Heart left ventricle (tissue), 16 donors: ENCODE results near the gene DUSP28. TPM values are rescaled to one million over a fixed set of nuclear protein-coding genes. Genes with fewer than 3 reads are reported as not detected.

Experiments used
- ATAC-seq, 4 donors: fragments of 200-7000 bp; cut with Tn5 transposase; one replicate each; pipeline ENCODE4 v1.9.1; 2020 to 2022; ENCODE audit warnings: moderate library complexity in 4 of 4, mild to moderate bottlenecking in 3 of 4, moderate number of reproducible peaks in 1 of 4
- DNase-seq, 5 donors: peaks; one replicate each; pipeline ENCODE4 v3.0.0-alpha.2; 2020
- H3K27ac ChIP-seq, 12 donors: fragments of 200-600 bp; sonication (generic) in 4 of 12; one replicate each; pipeline versions ENCODE4 v1.5.0 to v1.8.0; 2016 to 2022; ENCODE audit warnings: mild to moderate bottlenecking in 2 of 12
- H3K27me3 ChIP-seq, 9 donors: fragments of 200-600 bp; sonication (generic) in 2 of 9; one replicate each; pipeline versions ENCODE4 v1.5.1 to v1.8.0; 2016 to 2022; ENCODE audit warnings: mild to moderate bottlenecking in 3 of 9
- H3K36me3 ChIP-seq, 9 donors: fragments of 200-600 bp; sonication (generic) in 2 of 9; one replicate each; pipeline versions ENCODE4 v1.5.0 to v1.8.0; 2018 to 2022; ENCODE audit warnings: mild to moderate bottlenecking in 2 of 9
- H3K4me1 ChIP-seq, 12 donors: fragments of 200-600 bp; sonication (generic) in 4 of 12; one replicate each; pipeline versions ENCODE4 v1.5.0 to v1.8.0; 2016 to 2022; ENCODE audit warnings: mild to moderate bottlenecking in 3 of 12
- H3K4me3 ChIP-seq, 12 donors: fragments of 200-600 bp; sonication (generic) in 4 of 12; one replicate each; pipeline versions ENCODE4 v1.5.0 to v1.8.0; 2017 to 2022; ENCODE audit warnings: mild to moderate bottlenecking in 9 of 12, moderate library complexity in 4 of 12
- H3K9me3 ChIP-seq, 12 donors: fragments of 200-600 bp; sonication (generic) in 4 of 12; one replicate each; pipeline versions ENCODE4 v1.5.0 to v1.8.0; 2016 to 2022; ENCODE audit warnings: mild to moderate bottlenecking in 1 of 12
- POLR2A ChIP-seq, 2 donors: fragments of 450-650 bp; IDR thresholded peaks; one replicate each; pipeline ENCODE4 v1.6.1; 2017; ENCODE audit warnings: antibody characterized with exemption in 2 of 2, mild to moderate bottlenecking in 2 of 2, moderate library complexity in 2 of 2
- WGBS, 4 donors: extraction: QIAGEN DNeasy Blood & Tissue Kit in 2 of 4; methylation state at CpG; one replicate each; pipeline versions ENCODE4 v1.1.5 to v1.1.7; 2013 to 2018; 5-methylcytosine and 5-hydroxymethylcytosine counted together
- intact Hi-C, 10 donors: fragments of 100-400 bp; cut with DNase I; formaldehyde crosslinking; loops; one replicate each; pipeline versions ENCODE4 v1.11.1 to v1.14.2; 2022
- polyA plus RNA-seq, 2 donors: library from polyadenylated mRNA; stranded (reverse); fragments of 200-250 nt; gene quantifications; one replicate each; pipeline ENCODE4 v1.2.3, GENCODE V29; 2013
- total RNA-seq, 9 donors: library from RNA; depleted of rRNA in 2 of 9; stranded (reverse); fragments of >200 nt in 2 of 9; fragmentation: NEBNext Ultra II Directional in 3 of 9; extraction: Animal tissue kit (Norgen Biotek cat#: 25700) in 3 of 9; gene quantifications; one replicate each; pipeline versions ENCODE4 v1.1.0 to v1.2.4, GENCODE V29; 2016 to 2023
- TF ChIP-seq, protein P1 (sequence below), 12 donors: fragments of 200-600 bp; sonication (generic) in 4 of 12; IDR thresholded peaks; one replicate each; pipeline versions ENCODE4 v1.5.0 to v1.8.0; 2018 to 2022; ENCODE audit warnings: antibody characterized with exemption in 12 of 12, mild to moderate bottlenecking in 5 of 12
- donor health status: ischemic (EF 13 %, LVEDD 7.1; RV severe dilation, severe dysfunction).
- donor health status: healthy with polysubstance abuse.
- donor health status: DM: no; HTN: yes; CAD: no.
- donor health status: DM: no; HTN: no; CAD: no.
- donor health status: ischemic (EF 25% LVEDD 6.9; RV normal size, moderate dysfunction).
- donor health status: ischemic (EF 25% LVEDD 5.7; RV mildly dilated, moderate dysfunction).
- donor health status: healthy.
- donor health status: DM: yes; HTN: yes; CAD: no.
- donor health status: ischemic (EF 35%, LVEDD 5.7; RV mildly dilated, moderate dysfunction).
- donor health status: nonischemic (EF 11% LVEDD 7.7; RV severe dilation, severe dysfunction).
- donor health status: DM: yes; HTN: yes; CAD: no.
- donor health status: PGD.
- donor health status: ischemic (EF 29% LVEDD 5.4; RV normal size, mild dysfunction).
- donor health status: nonischemic (EF 23%, LVEDD 6.1; RV moderate dilation, normal function).

The DUSP28 gene
- total and polyA plus RNA-seq, 11 donors = 3.6 to 23.9 (median 13.3) TPM

DNA sequence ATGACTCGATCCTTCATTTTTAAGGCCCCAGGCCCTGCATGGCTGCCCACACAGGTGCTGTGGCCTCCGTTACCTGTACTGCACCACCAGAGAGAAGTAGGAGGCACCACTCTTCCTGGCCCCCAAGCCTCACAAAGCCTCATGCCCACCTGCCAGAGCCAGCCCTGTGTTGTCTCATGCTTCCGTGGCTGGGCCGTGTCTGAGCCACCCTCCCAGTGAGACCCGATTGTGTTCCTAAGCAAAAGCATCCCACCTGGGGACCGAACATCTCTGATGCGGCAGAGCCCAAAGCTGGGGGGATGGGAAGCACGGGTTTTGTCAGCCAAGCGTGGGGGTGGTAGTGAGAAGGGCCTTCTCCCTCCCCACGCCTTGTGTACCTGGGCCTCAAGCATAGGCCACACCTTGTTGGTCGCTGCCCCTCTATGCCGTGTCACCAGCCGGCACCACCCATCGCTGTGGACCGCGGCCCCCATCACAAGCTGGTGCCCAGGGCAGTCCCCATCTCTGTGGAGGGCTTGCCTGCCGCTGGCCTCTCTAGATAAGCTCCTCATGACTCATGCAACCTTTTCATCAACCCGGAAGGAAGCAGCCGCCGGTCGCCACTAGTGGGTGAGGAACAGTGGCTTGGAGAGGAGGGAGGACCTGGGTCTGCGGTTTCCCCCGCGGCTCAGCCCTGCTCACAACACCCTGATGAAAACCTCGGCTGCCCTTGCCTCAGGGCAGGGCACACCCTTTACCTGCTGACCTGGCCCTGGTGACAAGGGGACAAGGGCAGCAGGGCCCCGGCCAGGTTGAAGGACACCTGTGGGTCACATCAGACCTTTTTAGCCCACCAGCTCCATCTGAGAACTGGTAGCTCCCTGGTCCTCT lies 5.4 kb downstream of the DUSP28 start:
- intact Hi-C loops = loop anchor here in 2 of 10 donors (5.0 to 10.0 kb wide), 4 partner anchors 108 to 541 kb away; partner anchors contain the start of genes NDUFA10 (in 1 of the 2) and SNED1 (in 1 of the 2)
- Histone ChIP-seq H3K4me1 (peaks cover 12 to 80% (median 56%) of the 10 kb centered on the region in 12 donors), H3K27ac (peak overlapping the region in 11 of 12 donors; percentile 86 to 97 (median 92)), H3K27me3 (no peaks in the 10 kb centered on the region), H3K4me3 (peak overlapping the region in 11 of 12 donors; percentile 20 to 90 (median 78)), H3K36me3 (peaks cover 0 to 12% (median 0%) of the 10 kb centered on the region in 9 donors), H3K9me3 (no peaks in the 10 kb centered on the region)
- peak; percentile 14 to 47 (median 38) for ATAC-seq
- 45 to 62% (median 47%) methylated on average over 18 to 26 of the region's 26 CpGs for WGBS, 4 donors
- peak in 1 of 2 donors; percentile 35 for TF ChIP-seq POLR2A (IDR thresholded peaks at IDR 0.05)
- TF ChIP-seq, protein P1, sequence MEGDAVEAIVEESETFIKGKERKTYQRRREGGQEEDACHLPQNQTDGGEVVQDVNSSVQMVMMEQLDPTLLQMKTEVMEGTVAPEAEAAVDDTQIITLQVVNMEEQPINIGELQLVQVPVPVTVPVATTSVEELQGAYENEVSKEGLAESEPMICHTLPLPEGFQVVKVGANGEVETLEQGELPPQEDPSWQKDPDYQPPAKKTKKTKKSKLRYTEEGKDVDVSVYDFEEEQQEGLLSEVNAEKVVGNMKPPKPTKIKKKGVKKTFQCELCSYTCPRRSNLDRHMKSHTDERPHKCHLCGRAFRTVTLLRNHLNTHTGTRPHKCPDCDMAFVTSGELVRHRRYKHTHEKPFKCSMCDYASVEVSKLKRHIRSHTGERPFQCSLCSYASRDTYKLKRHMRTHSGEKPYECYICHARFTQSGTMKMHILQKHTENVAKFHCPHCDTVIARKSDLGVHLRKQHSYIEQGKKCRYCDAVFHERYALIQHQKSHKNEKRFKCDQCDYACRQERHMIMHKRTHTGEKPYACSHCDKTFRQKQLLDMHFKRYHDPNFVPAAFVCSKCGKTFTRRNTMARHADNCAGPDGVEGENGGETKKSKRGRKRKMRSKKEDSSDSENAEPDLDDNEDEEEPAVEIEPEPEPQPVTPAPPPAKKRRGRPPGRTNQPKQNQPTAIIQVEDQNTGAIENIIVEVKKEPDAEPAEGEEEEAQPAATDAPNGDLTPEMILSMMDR (IDR thresholded peaks at IDR 0.05) = no peak
- DNase-seq = peak; percentile 75 to 91 (median 82)

DNA sequence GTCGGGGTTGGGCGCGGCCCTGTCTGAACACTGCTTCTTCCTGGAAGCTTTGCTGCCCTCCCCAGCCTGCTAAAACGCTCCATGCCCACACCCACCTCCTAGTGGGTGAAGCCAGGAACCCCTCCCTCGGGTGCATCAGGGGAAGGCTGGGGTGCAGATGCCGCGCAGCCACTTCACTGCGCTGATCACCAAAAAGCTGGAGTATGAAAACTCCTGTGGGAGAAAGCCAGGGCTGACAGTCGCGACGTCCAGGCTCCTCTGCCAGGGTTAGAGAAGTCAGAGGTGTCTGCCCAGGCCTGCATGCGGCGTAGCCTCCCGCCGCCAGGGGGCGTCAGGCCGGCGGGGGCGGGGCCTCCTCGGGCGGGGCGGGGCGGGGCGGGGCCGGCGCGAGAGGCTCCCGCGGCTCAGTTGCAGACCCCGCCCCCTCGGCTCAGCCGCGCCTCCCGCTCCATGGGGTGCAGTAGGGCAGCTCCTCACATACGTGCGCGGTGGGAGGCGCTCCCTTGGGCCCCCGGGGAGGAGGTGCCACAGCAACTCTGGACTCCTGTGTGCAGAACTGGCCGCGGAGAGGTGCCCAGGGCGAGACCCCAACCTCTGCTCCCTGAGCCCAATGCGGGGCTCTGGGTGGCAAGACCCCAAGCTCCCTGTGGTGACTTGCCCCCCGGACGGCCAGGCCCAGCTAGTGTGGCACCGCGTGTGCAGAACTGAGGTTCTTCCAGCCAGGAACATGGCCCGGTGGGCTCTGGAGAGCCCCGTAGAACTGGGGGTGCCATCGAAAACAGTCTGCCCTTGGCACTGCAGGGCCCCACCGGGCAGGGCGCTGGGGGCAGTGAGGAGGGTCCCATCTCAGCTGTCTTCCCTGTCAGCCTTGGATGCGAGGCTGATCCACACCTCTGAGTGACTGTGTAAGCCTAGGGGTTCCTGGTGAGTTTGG lies 6.3 kb downstream of the DUSP28 start:
- intact Hi-C loops = loop anchor here in 2 of 10 donors (5.0 to 10.0 kb wide), 4 partner anchors 109 to 542 kb away; partner anchors contain the start of genes NDUFA10 (in 1 of the 2) and SNED1 (in 1 of the 2)
- Histone ChIP-seq H3K4me3 (peak overlapping the region in 11 of 12 donors; percentile 20 to 90 (median 80)), H3K4me1 (peaks cover 12 to 82% (median 55%) of the 10 kb centered on the region in 12 donors), H3K36me3 (peaks cover 0 to 16% (median 0%) of the 10 kb centered on the region in 9 donors), H3K9me3 (no peaks in the 10 kb centered on the region), H3K27me3 (no peaks in the 10 kb centered on the region), H3K27ac (peak overlapping the region in 11 of 12 donors; percentile 86 to 97 (median 95))
- DNase-seq (peak; percentile 93 to 96 (median 96)), ATAC-seq (peak; percentile 81 to 88 (median 86))
- TF ChIP-seq POLR2A (IDR thresholded peaks at IDR 0.05) = peak in 1 of 2 donors; percentile 60
- TF ChIP-seq, protein P1 (IDR thresholded peaks at IDR 0.05) = peak; percentile 72 to 98 (median 96)
- 8 to 15% (median 11%) methylated on average over 20 to 53 of the region's 53 CpGs for WGBS, 4 donors

DNA sequence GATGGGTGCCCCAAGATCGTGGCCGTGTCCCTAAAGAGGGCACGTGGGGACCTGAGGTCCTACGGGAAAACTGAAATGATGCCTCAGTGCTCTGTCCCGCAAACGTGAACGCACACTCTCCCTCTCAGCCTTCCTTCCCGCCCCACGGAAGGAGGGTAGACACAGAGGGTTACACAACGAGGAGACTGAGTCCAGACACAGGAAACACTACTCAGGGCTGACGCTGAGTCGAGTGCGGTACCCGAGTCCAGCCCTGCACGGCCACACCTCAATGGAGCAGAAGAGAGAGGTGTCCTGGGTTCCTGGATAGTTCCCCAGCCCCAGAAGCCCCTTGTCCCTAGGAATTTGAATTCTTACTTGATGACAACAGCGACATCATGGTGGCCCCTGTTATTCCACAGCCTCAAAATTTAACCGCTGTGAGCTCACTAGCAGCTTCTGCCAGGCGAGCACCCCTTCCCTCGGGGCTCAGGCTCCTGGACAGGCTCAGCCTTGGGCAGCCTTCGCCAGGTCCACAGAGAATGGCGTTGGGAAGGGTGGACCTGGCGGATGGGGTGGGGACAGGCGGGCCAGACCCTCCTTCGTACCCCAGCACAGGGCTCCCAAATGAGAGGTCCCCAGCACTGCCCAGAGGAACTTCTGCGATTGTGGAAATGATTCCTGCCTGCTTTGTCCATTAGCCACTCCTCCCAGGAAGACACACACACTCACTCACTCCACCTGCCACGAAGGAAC lies 7.1 kb downstream of the DUSP28 start:
- Histone ChIP-seq H3K4me3 (peak overlapping the region; percentile 65 to 90 (median 80)), H3K27ac (peak overlapping the region; percentile 90 to 97 (median 96)), H3K9me3 (no peaks in the 10 kb centered on the region), H3K4me1 (peaks cover 12 to 74% (median 47%) of the 10 kb centered on the region in 12 donors), H3K36me3 (peaks cover 0 to 15% (median 5%) of the 10 kb centered on the region in 9 donors), H3K27me3 (no peaks in the 10 kb centered on the region)
- WGBS, 4 donors = 34 to 44% (median 40%) methylated on average over 21 to 26 of the region's 26 CpGs
- ATAC-seq (peak in 2 of 4 donors; percentile 4), DNase-seq (peak in 4 of 5 donors; percentile 10 to 58 (median 34))
- intact Hi-C loops = loop anchor here in 2 of 10 donors (5.0 to 10.0 kb wide), 4 partner anchors 110 to 543 kb away; partner anchors contain the start of genes NDUFA10 (in 1 of the 2) and SNED1 (in 1 of the 2)
- TF ChIP-seq, protein P1 (IDR thresholded peaks at IDR 0.05) = no peak
- no peak for TF ChIP-seq POLR2A (IDR thresholded peaks at IDR 0.05)
